Hippocampal formation (tissue), 2 donors: ENCODE measurements around the gene FAM111A.
A peak's percentile ranks its signal among the peaks of the same experiment; 100 is the strongest.

Experiments
- DNase-seq, 2 donors: peaks; one replicate each; lab custom pipeline; 2025; lab: John Stamatoyannopoulos, UW

FAM111A gene

DNA sequence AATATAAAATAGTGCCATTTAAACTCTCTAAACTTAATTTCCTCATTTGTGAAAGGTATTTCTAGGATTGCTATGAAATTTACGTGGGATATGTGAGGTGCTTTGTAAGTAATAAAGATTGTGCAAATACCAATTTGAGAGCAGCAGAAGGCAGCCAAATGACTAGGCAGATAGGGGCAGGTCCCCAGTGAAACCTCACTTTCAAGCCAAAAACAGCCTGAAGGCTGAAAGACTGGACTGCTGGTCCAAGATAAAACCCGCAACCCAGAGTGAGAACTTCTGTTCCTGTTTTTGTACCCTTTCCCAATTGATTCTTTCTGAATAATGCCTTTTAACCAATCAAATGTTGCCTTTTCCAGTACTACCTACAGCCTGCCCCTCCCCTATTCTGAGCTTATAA, 36.5 kb downstream of the FAM111A start:
- DNase-seq = no peak

GRCh38 chr11:59180168-59180776, 37.6 kb downstream of the FAM111A start:
- DNase-seq = peak; percentile 57 to 81

DNA sequence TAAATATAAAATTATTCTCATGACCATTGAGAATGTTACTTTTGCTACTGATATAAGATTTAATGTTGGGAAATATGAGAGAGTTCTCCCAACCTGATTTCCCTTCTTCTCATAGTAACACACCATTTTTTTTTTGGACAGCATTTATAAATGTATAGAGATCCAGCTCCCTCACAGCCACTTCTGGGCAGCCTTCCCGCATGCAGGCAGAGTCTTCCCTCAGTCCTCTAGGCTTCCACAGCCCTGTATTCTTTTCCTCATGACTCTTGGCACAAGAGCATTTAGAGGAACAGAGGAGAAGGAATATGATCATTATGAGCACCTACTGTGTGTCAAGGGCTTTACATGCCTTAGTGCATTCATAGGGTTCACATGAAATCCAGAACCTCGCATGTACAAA, 38.3 kb downstream of the FAM111A start:
- no peak for DNase-seq

DNA sequence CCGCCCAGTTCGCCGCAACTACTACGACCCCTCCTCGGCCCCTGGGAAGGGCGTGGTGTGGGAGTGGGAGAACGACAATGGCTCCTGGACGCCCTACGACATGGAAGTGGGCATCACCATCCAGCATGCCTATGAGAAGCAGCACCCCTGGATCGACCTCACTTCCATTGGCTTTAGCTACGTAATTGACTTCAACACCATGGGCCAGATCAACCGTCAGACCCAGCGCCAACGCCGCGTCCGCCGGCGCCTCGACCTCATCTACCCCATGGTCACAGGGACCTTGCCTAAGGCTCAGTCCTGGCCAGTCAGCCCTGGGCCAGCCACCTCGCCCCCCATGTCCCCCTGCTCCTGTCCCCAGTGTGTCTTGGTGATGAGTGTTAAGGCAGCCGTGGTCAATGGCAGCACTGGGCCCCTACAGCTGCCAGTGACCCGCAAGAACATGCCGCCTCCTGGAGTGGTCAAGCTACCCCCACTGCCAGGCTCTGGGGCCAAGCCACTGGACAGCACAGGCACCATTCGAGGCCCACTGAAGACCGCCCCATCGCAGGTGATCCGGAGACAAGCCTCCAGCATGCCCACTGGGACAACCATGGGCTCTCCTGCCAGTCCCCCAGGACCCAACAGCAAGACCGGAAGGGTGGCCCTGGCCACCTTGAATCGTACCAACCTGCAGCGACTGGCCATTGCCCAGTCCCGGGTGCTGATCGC, 39.2 kb downstream of the FAM111A start:
- DNase-seq = no peak

DNA sequence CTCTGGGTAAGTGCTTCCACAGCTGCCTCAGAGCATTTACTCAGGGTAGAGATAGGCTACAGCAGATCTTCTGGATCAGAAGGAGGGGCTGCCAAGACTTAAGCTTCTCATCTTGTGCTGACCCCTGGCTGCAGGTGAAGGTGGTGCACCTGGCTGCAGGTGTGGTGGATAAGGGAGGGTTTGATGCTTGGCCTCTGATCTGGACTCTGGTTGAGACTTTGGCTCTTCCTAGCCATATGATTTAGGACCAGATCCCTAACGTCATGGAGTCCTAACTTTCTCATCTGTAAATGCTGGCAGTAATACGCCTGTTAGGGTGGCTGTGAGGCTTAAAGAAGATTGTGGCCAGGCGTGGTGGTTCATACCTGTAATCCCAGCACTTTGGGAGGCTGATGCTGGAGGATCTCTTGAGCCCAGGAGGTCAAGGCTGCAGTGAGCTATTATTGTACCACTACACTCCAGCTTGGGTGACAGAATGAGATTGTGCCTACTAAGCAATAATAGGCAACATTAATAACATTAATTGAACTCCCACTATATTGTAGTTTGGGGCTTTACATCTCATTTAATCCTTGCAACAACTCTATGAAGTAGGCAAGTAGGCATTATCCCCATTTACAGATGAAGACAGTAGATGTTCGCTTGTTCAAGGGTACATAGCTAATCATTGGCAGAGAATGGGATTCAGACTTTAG, 39.9 kb downstream of the FAM111A start:
- DNase-seq = no peak

GRCh38 chr11:59183771-59184170, 41.1 kb downstream of the FAM111A start:
- no peak for DNase-seq

GRCh38 chr11:59184691-59185339, 42.2 kb downstream of the FAM111A start:
- no peak for DNase-seq

DNA sequence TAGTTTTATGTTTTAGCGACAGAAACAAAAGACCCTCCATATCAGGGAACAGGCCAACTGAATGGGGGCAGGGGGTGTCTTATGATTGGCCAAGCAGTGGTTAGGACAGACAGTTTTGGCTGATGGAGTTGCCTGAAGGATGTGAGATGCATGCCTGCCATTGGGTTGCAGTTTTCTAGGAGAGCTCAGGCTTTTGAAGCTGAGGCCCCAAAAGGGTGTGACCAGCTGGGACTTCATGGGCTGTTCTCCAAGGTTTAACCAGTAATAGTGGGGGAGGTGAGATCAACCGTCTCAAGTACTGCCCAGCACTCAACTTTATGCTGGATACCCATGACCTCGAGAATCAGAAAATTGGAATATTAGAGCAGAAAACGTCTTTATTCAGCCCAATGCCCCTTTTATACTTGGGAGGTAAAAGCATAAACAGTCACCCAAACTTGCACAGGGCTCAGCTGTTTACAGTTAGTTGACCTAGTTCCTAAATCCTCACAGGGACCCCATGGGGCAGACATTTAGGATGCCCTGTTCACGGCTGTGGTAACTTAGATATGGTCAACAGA, 42.8 kb downstream of the FAM111A start:
- DNase-seq = no peak

- DNase-seq = peak in 1 of 2 donors; percentile 14
These were observed 43.5 kb downstream of the FAM111A start for GRCh38 chr11:59186130-59186594.

- no peak for DNase-seq
These were observed 44.4 kb downstream of the FAM111A start for GRCh38 chr11:59187035-59187434.

DNA sequence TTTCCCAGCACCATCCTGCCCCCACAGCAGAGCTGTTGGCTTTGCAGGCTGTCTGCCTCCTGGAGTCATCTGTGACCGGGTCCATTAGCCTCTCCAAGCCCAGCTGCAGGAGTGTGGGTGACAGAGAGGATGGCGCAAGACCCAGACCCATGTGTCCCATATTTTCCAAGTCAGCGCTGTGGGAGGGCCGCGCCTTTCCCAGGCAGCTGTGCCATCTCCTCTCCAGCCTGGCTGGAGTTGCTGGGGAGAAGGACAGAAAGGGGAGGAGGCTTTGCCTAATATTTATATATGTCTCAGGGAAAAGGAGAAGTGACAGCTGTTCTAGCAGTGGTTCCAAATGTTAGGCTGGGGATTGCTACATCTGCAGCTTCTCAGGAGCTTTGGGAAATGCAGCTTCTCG, 44.9 kb downstream of the FAM111A start:
- DNase-seq = no peak

GRCh38 chr11:59188954-59189353, 46.3 kb downstream of the FAM111A start:
- DNase-seq = no peak

DNA sequence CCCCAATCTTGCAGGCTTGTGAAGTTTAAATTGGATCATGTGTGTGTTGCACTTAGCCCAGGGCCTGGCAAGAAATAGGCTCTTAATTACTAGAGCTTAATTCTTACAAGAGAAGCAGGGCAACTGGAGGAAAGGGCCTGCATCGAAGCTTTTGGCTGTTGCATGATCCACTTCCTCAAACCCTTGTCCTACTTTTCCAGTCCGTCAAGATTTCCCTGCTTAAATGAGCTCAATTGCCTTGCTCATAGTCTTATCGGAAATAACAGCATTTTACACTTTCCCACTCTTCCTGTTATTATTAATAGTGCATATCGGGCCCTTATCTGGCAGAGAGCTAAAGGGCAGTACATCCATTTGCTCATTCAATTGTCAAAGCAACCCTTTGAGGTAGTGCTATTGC, 47.3 kb downstream of the FAM111A start:
- no peak for DNase-seq

GRCh38 chr11:59191095-59191494, 48.4 kb downstream of the FAM111A start:
- DNase-seq = no peak

DNA sequence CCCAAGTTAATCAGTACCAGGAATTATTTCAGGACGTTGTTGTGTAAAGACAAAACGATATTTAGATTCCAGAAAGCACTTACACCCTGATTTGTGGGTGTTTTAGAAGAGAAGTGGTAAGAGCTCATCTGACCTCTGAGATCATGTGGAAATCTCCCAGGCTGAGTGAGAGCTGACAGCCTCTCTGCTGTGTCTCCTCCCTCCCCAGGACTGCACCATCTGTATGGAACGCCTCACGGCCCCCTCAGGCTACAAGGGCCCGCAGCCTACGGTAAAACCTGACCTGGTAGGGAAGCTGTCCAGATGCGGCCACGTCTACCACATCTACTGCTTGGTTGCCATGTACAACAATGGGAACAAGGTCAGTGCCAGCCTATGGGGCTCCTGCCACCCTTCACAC, 49.2 kb downstream of the FAM111A start:
- DNase-seq = no peak

- no peak for DNase-seq
These were observed 49.9 kb downstream of the FAM111A start for GRCh38 chr11:59192446-59193020.

GRCh38 chr11:59193587-59194130, 51.0 kb downstream of the FAM111A start:
- no peak for DNase-seq

DNA sequence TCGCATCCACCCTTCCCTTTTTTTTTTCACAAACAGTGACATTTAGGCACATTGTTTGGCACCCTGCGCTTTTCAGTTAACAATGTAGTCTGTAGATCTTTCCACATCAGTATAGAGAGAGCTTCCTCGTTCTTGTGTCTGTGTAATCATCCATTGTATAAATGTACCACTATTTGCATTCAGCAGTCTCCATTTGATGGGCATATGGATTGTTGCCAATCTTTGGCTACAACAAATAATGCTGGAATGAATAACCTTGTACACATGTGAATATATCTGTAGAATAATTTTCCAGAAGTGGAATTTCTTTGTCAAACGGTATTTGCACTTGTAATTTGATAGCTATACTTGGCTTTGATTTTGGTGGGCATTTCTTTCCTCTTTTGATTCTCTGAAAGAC, 52.9 kb downstream of the FAM111A start:
- DNase-seq = no peak

DNA sequence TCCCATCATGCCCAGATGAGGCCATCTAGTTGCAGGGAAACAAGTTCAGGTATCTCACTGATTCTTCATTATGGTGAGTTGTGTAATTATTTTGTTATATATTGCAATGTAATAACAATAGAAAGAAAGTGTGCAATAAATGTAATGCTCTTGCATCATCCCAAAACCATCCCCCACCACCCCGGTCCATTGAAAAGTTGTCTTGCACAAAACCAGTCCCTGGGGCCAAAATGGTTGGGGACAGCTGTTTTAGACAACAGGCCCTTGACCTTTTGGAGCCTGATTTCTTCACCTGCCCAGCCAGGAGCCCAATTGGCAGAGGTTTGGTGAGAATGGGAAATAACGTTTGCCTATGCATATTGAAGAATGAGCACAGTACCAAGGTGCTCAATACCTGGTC, 54.1 kb downstream of the FAM111A start:
- no peak for DNase-seq

GRCh38 chr11:59197991-59198390, 55.3 kb downstream of the FAM111A start:
- DNase-seq = peak; percentile 70 to 78

- no peak for DNase-seq
These were observed 56.1 kb downstream of the FAM111A start for GRCh38 chr11:59198726-59199125.
